Ectodermal cell (in vitro differentiated cells): ENCODE results near the gene SRGAP1.

Experiments used
- H3K27ac ChIP-seq: 2 replicates; pipeline ENCODE4 v1.7.0; 2013; ENCODE audit warnings: mild to moderate bottlenecking, low read depth, low read length; ENCODE audit not compliant: insufficient read depth, poor library complexity, severe bottlenecking
- H3K27me3 ChIP-seq: 2 replicates; pipeline ENCODE4 v1.7.0; 2013; ENCODE audit warnings: mild to moderate bottlenecking, low read length; ENCODE audit not compliant: insufficient read depth, control insufficient read depth, poor library complexity, severe bottlenecking
- H3K36me3 ChIP-seq: one replicate; pipeline ENCODE4 v1.7.0; 2013; ENCODE audit warnings: low read length; ENCODE audit not compliant: control insufficient read depth, insufficient read depth
- H3K4me1 ChIP-seq: one replicate; pipeline ENCODE4 v1.7.0; 2013; ENCODE audit warnings: low read length; ENCODE audit not compliant: control insufficient read depth, insufficient read depth
- H3K4me3 ChIP-seq: 2 replicates; pipeline ENCODE4 v1.7.0; 2013; ENCODE audit warnings: low read depth, low read length, control low read depth; ENCODE audit not compliant: insufficient read depth
- H3K9me3 ChIP-seq: 2 replicates; pipeline ENCODE4 v1.7.0; 2013; ENCODE audit warnings: mild to moderate bottlenecking, low read length, moderate library complexity; ENCODE audit not compliant: control insufficient read depth
- WGBS, 2 experiments: methylation state at CpG; one replicate each; pipeline ENCODE4 v1.1.7; 2013; ENCODE audit warnings: missing lambda C conversion rate in 2 of 2; 5-methylcytosine and 5-hydroxymethylcytosine counted together

Gene SRGAP1

DNA sequence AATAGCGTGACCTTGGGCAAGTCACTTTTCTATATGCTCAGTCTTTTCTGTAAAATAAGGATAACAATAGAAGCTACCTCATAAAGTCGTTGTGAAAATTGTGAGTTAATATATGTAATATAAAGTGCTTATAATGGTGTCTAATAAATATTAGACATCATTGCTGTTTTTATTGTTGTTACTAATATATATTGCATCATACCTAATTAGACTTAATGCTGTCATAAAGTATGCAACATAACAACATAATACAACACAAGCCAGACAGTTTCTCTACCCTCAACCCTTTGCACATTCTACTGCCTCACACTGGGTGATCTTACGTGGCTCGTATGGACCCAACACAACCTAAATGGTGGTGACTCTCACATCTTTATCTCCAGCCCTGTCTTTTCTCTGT lies 240.7 kb downstream of the SRGAP1 start:
- H3K4me3 ChIP-seq = no peak overlapping the region
- H3K4me1 ChIP-seq = no peaks in the 10 kb centered on the region
- 93 to 97% methylated on average over 2 to 3 of the region's 4 CpGs for WGBS, 2 experiments
- no peaks in the 10 kb centered on the region for H3K27me3 ChIP-seq
- no peaks in the 10 kb centered on the region for H3K36me3 ChIP-seq
- no peak overlapping the region for H3K27ac ChIP-seq
- H3K9me3 ChIP-seq = no peaks in the 10 kb centered on the region

GRCh38 chr12:64085996-64086395 lies 241.5 kb downstream of the SRGAP1 start:
- H3K27ac ChIP-seq = no peak overlapping the region
- WGBS, 2 experiments = 85 to 94% methylated on average over 4 of the region's 4 CpGs
- no peaks in the 10 kb centered on the region for H3K27me3 ChIP-seq
- H3K9me3 ChIP-seq = no peaks in the 10 kb centered on the region
- H3K36me3 ChIP-seq = no peaks in the 10 kb centered on the region
- H3K4me3 ChIP-seq = no peak overlapping the region
- H3K4me1 ChIP-seq = no peaks in the 10 kb centered on the region

DNA sequence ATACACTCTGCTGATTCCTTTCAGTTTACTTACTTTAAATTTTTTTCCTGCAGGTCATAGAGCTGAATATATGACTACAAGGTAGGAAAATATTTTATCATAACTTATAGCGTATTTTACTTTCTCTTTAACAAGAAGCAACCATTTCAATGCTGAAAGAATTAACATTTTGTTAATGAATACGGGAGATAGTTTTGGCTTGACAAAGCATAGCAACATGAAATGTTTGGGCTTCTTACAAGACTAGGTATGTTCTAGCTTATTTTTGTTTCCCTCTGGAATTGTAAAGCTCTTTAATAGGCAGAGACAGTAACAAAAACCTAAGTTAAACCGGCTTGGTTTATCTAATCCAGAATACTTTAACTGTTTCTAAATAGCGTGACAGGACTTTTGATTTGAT lies 242.4 kb downstream of the SRGAP1 start:
- H3K36me3 ChIP-seq = no peaks in the 10 kb centered on the region

DNA sequence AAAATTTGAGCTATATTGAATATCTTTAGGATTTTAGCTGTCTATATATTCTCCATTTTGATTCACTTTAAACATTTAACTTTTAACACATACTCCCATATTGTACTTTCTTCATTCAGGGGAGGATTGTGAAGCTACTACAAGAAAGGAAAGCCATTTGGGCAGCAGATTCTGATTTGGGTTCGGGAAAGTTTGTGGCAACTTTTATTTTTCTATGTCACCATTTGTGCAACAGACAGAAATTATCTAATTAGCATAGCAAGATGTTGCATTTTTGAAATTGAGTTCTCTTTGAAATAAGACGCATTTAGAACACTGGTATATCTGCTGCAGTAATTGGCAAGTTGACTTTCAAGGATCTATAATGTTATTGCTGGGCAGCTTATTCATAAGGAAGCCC lies 243.3 kb downstream of the SRGAP1 start:
- WGBS, 2 experiments = 87 to 96% methylated on average over 2 of the region's 2 CpGs
- Histone ChIP-seq H3K36me3 (no peaks in the 10 kb centered on the region), H3K27ac (no peak overlapping the region), H3K9me3 (no peaks in the 10 kb centered on the region), H3K4me1 (no peaks in the 10 kb centered on the region), H3K4me3 (no peak overlapping the region), H3K27me3 (no peaks in the 10 kb centered on the region)

More for the DNA sequence above, 242.4 kb downstream of the SRGAP1 start:
- no peaks in the 10 kb centered on the region for H3K27me3 ChIP-seq
- 94 to 100% methylated on average over 2 to 3 of the region's 4 CpGs for WGBS, 2 experiments
- H3K27ac ChIP-seq = no peak overlapping the region
- H3K4me3 ChIP-seq = no peak overlapping the region
- H3K9me3 ChIP-seq = no peaks in the 10 kb centered on the region
- H3K4me1 ChIP-seq = no peaks in the 10 kb centered on the region

GRCh38 chr12:64088431-64089349 lies 244.2 kb downstream of the SRGAP1 start:
- Histone ChIP-seq H3K4me1 (no peaks in the 10 kb centered on the region), H3K9me3 (no peaks in the 10 kb centered on the region), H3K27me3 (no peaks in the 10 kb centered on the region), H3K27ac (no peak overlapping the region), H3K4me3 (no peak overlapping the region), H3K36me3 (no peaks in the 10 kb centered on the region)
- WGBS, 2 experiments = 88 to 89% methylated on average over 12 of the region's 12 CpGs

DNA sequence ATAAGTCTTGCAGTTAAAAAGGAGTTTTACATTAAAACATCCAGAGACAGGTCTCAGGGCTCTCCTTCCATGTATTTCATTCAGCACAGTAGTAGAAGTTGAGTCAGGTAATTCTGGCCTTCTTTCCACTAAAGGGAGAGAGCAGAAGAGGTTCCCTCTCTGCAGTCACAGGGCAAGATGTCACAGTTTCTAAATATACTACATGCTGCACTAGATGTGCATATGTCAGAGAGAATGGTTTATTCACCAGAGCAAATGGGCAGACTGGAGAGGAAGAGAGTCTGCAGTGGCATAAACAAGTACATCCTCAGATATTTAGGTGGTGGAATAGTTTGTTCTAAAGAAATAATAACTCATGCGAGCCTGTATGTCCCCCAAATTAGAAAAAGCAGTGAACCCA lies 245.5 kb downstream of the SRGAP1 start:
- Histone ChIP-seq H3K27ac (no peak overlapping the region), H3K27me3 (no peaks in the 10 kb centered on the region), H3K4me3 (no peak overlapping the region), H3K9me3 (no peaks in the 10 kb centered on the region), H3K36me3 (no peaks in the 10 kb centered on the region), H3K4me1 (no peaks in the 10 kb centered on the region)
- no CpG with 5 or more reads among the region's 1 CpG for WGBS, 2 experiments

DNA sequence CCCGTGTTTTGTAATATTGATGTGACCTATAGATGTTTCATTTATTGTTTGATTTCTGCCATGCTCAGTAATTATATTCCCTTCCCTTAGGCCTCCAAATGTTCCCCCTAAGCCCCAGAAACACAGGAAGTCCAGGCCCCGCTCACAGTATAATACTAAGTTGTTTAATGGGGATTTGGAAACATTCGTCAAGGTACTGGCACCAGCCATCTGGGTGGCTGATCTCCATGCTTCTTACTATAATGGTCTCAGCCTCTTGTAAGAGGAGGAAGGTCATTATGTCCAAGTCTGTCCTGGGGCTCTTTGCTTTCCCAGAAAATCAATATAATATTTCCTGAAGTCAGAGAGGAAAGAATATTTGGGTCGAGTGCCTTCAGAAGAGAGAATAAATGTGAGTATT lies 246.7 kb downstream of the SRGAP1 start:
- no peaks in the 10 kb centered on the region for H3K27me3 ChIP-seq
- no peaks in the 10 kb centered on the region for H3K36me3 ChIP-seq
- no peak overlapping the region for H3K27ac ChIP-seq
- no peaks in the 10 kb centered on the region for H3K9me3 ChIP-seq
- 97 to 100% methylated on average over 3 to 4 of the region's 4 CpGs for WGBS, 2 experiments
- H3K4me3 ChIP-seq = no peak overlapping the region
- no peaks in the 10 kb centered on the region for H3K4me1 ChIP-seq

GRCh38 chr12:64092507-64093196 lies 248.2 kb downstream of the SRGAP1 start:
- Histone ChIP-seq H3K4me3 (no peak overlapping the region), H3K27ac (no peak overlapping the region), H3K36me3 (no peaks in the 10 kb centered on the region), H3K27me3 (no peaks in the 10 kb centered on the region), H3K9me3 (no peaks in the 10 kb centered on the region), H3K4me1 (no peaks in the 10 kb centered on the region)
- WGBS, 2 experiments = 95 to 99% methylated on average over 2 to 3 of the region's 4 CpGs

DNA sequence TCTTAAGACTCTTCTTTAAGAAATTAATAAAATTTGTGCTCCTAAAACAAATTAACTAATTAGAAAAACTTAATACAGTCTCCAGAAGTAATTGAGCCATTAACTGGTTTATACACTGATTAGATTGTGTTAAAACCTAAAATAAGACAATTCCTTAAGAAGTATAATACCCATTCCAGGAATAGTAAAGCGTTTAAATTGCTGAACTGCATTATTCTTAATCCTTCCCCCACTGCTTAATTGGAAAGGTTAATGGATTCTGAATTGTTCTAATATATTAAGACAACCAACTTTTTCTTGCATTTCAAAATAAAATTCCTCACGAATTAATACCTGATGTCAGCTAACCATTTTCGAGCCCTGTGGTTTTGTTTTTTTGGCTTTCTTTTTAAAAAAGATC lies 249.2 kb downstream of the SRGAP1 start:
- H3K9me3 ChIP-seq = no peaks in the 10 kb centered on the region
- no peak overlapping the region for H3K27ac ChIP-seq
- no peaks in the 10 kb centered on the region for H3K27me3 ChIP-seq
- 96% methylated on average over 2 of the region's 3 CpGs; no CpG with 5 or more reads in 1 of the 2 experiments for WGBS, 2 experiments
- H3K36me3 ChIP-seq = no peaks in the 10 kb centered on the region
- H3K4me3 ChIP-seq = no peak overlapping the region
- no peaks in the 10 kb centered on the region for H3K4me1 ChIP-seq

GRCh38 chr12:64097366-64098105 lies 253.0 kb downstream of the SRGAP1 start:
- no peaks in the 10 kb centered on the region for H3K27me3 ChIP-seq
- WGBS, 2 experiments = 82 to 93% methylated on average over 4 of the region's 4 CpGs
- H3K36me3 ChIP-seq = no peaks in the 10 kb centered on the region
- H3K27ac ChIP-seq = no peak overlapping the region
- H3K4me1 ChIP-seq = no peaks in the 10 kb centered on the region
- H3K4me3 ChIP-seq = no peak overlapping the region
- H3K9me3 ChIP-seq = no peaks in the 10 kb centered on the region
